Muscle of arm (tissue), 12 donors: Measurements from ENCODE around the gene TPGS2. TPM values are rescaled to one million over a fixed set of nuclear protein-coding genes. Genes with fewer than 3 reads are reported as not detected.
"Not testable (repeated sequence)": the region's sequence is repeated elsewhere in the genome, so short reads cannot be mapped to it uniquely, and the experiment has no call there.

Experiments used
- DNase-seq: peaks from one replicate; pipeline ENCODE4 v3.0.0-alpha.2; 2013
- polyA plus RNA-seq, 12 donors: library from polyadenylated mRNA; unstranded; fragments of 120-200 nt; gene quantifications; one replicate each; pipeline ENCODE4 v1.2.1, GENCODE V29; 2013; ENCODE audit not compliant: insufficient read length in 12 of 12

Gene TPGS2
- polyA plus RNA-seq, 12 donors: 35.0 to 90.5 (median 52.8) TPM; not detected in 1

GRCh38 chr18:36783792-36784191 is 45.0 kb downstream of the TPGS2 start:
- no peak for DNase-seq

- DNase-seq: no peak
Measured at GRCh38 chr18:36782710-36783109, 46.1 kb downstream of the TPGS2 start.

- no peak for DNase-seq
Measured at GRCh38 chr18:36780748-36781147, 48.1 kb downstream of the TPGS2 start.

GRCh38 chr18:36777566-36777965 is 51.2 kb downstream of the TPGS2 start:
- DNase-seq: no peak

- DNase-seq: no peak
Measured at GRCh38 chr18:36776650-36777049, 52.2 kb downstream of the TPGS2 start.

GRCh38 chr18:36775396-36775795 is 53.4 kb downstream of the TPGS2 start:
- no peak for DNase-seq

- DNase-seq: no peak
Measured at GRCh38 chr18:36772241-36772723, 56.5 kb downstream of the TPGS2 start.

GRCh38 chr18:36771245-36771644 is 57.6 kb downstream of the TPGS2 start:
- no peak for DNase-seq

- no peak for DNase-seq
Measured at GRCh38 chr18:36770315-36770946, 58.4 kb downstream of the TPGS2 start.

GRCh38 chr18:36769611-36770314 is 59.0 kb downstream of the TPGS2 start:
- DNase-seq: no peak

- DNase-seq: no peak
Measured at GRCh38 chr18:36769172-36769571, 59.6 kb downstream of the TPGS2 start.

- no peak for DNase-seq
Measured at GRCh38 chr18:36766836-36767235, 62.0 kb downstream of the TPGS2 start.

GRCh38 chr18:36762965-36763364 is 65.8 kb downstream of the TPGS2 start:
- not testable (repeated sequence) for DNase-seq

- no peak for DNase-seq
Measured at GRCh38 chr18:36762074-36762473, 66.7 kb downstream of the TPGS2 start.

GRCh38 chr18:36761186-36761698 is 67.6 kb downstream of the TPGS2 start:
- no peak for DNase-seq

- no peak for DNase-seq
Measured at GRCh38 chr18:36760598-36760997, 68.2 kb downstream of the TPGS2 start.

- no peak for DNase-seq
Measured at GRCh38 chr18:36759167-36759776, 69.5 kb downstream of the TPGS2 start.

GRCh38 chr18:36758623-36759022 is 70.2 kb downstream of the TPGS2 start:
- DNase-seq: no peak

GRCh38 chr18:36757991-36758390 is 70.8 kb downstream of the TPGS2 start:
- DNase-seq: peak; percentile 56

- DNase-seq: peak; percentile 67
Measured at GRCh38 chr18:36757081-36757480, 71.7 kb downstream of the TPGS2 start.

- DNase-seq: no peak
Measured at GRCh38 chr18:36756242-36756641, 72.6 kb downstream of the TPGS2 start.

- DNase-seq: no peak
Measured at GRCh38 chr18:36752929-36753865, 75.6 kb downstream of the TPGS2 start.
